ENCODE results near the gene UNC45A. TPM values are rescaled to one million over a fixed set of nuclear protein-coding genes. Genes with fewer than 3 reads are reported as not detected.
A peak's percentile ranks its signal among the peaks of the same experiment; 100 is the strongest.

Gene UNC45A
- total and polyA plus RNA-seq, 2 of the 13 experiments (the other 11 are each of a cell fraction or from before 2014, with no cell fraction given), result 33.8 to 39.7 TPM

GRCh38 chr15:90934949-90935751 lies at the start of gene UNC45A (continued):
- TF ChIP-seq ZNF407 (CRISPR knock-in tag; IDR thresholded peaks at IDR 0.05; ENCODE audit: not compliant biosample characterization) (no peak), BRF2 (CRISPR knock-in tag; IDR thresholded peaks at IDR 0.05) (no peak), ZNF234 (CRISPR knock-in tag; conservative IDR thresholded peaks at IDR 0.05) (no peak), AHR (CRISPR knock-in tag; IDR thresholded peaks at IDR 0.05) (no peak; the same call in 1 of the 2 replicates), RAD51 (IDR thresholded peaks at IDR 0.05; ENCODE audit: borderline replicate concordance) (no peak), ZSCAN12 (CRISPR knock-in tag; IDR thresholded peaks at IDR 0.05) (0 out of 2 replicates have a peak, but pooled peaks have one; percentile 0), HIVEP1 (CRISPR knock-in tag; IDR thresholded peaks at IDR 0.05) (no peak), ZNF549 (CRISPR knock-in tag; IDR thresholded peaks at IDR 0.05) (no peak), ZNF275 (CRISPR knock-in tag; IDR thresholded peaks at IDR 0.05; ENCODE audit: borderline replicate concordance) (no peak), SPEN (CRISPR knock-in tag; IDR thresholded peaks at IDR 0.05; ENCODE audit: low read depth) (no peak; the same call in 1 of the 2 replicates), PAX8 (CRISPR knock-in tag; IDR thresholded peaks at IDR 0.05; ENCODE audit: borderline replicate concordance) (no peak), NR2F6 (IDR thresholded peaks at IDR 0.05) (no peak), NR2F6 (CRISPR knock-in tag; IDR thresholded peaks at IDR 0.05) (no peak), ZNF180 (CRISPR knock-in tag; IDR thresholded peaks at IDR 0.05; ENCODE audit: borderline replicate concordance, low read depth) (no peak), ZNF3 (CRISPR knock-in tag; IDR thresholded peaks at IDR 0.05) (no peak), YEATS2 (CRISPR knock-in tag; IDR thresholded peaks at IDR 0.05; ENCODE audit: borderline replicate concordance) (no peak), FOXP4 (CRISPR knock-in tag; IDR thresholded peaks at IDR 0.05) (peak; percentile 33; the same call in 1 of the 2 replicates)

All from HepG2 (cell line).